ENCODE results near the gene ZNF425. TPM values are rescaled to one million over a fixed set of nuclear protein-coding genes. Genes with fewer than 3 reads are reported as not detected.

The ZNF425 gene
- total RNA-seq, 1 experiment from 2014 or later = 3.0 TPM

GRCh38 chr7:149075286-149075685 is 50.8 kb downstream of the ZNF425 start:
- Histone ChIP-seq H3K27me3 (ENCODE audit: control insufficient read depth, insufficient read depth, low read length) (no peaks in the 10 kb centered on the region), H3K36me3 (ENCODE audit: control insufficient read depth, insufficient read depth, low read length) (peaks cover 16% of the 10 kb centered on the region), H3K4me1 (ENCODE audit: control insufficient read depth, insufficient read depth, low read length) (no peaks in the 10 kb centered on the region), H3K27ac (ENCODE audit: low read length) (no peak overlapping the region), H3K9me3 (ENCODE audit: control insufficient read depth, insufficient read depth, low read depth, low read length) (no peaks in the 10 kb centered on the region), H3K4me3 (ENCODE audit: low read depth in 2 of 2, low read length in 2 of 2) (no peak overlapping the region)
- in situ Hi-C loops (cut with HindIII; ENCODE audit: low pct_unique_long_range_greater_than_20kb, low sequenced_read_pairs) (no loop called here), intact Hi-C loops (cut with micrococcal nuclease; ENCODE audit: unreplicated experiment) (no loop called here)
- ChIA-PET CTCF (no interaction called here), POLR2A (no interaction called here)
- ATAC-seq = no peak
- no TSS peak for BruUV-seq (replicated peaks)
- DNase-seq (ENCODE audit: low read depth, low spot score) = no peak
- no peak for TF ChIP-seq POLR2AphosphoS5 (IDR thresholded peaks at IDR 0.05; ENCODE audit: low read depth, low read length)
- no peak for TF ChIP-seq TCF7L2 (IDR thresholded peaks at IDR 0.05; ENCODE audit: low read depth, low read length)
- no peak for TF ChIP-seq SIN3A (IDR thresholded peaks at IDR 0.05; ENCODE audit: borderline replicate concordance, insufficient read depth, low read depth, low read length)
- TF ChIP-seq REST (IDR thresholded peaks at IDR 0.05; ENCODE audit: insufficient read depth in 1 of 2, low read depth in 2 of 2, low read length in 1 of 2) = no peak
- TF ChIP-seq CTCF (IDR thresholded peaks at IDR 0.05) = no peak

DNA sequence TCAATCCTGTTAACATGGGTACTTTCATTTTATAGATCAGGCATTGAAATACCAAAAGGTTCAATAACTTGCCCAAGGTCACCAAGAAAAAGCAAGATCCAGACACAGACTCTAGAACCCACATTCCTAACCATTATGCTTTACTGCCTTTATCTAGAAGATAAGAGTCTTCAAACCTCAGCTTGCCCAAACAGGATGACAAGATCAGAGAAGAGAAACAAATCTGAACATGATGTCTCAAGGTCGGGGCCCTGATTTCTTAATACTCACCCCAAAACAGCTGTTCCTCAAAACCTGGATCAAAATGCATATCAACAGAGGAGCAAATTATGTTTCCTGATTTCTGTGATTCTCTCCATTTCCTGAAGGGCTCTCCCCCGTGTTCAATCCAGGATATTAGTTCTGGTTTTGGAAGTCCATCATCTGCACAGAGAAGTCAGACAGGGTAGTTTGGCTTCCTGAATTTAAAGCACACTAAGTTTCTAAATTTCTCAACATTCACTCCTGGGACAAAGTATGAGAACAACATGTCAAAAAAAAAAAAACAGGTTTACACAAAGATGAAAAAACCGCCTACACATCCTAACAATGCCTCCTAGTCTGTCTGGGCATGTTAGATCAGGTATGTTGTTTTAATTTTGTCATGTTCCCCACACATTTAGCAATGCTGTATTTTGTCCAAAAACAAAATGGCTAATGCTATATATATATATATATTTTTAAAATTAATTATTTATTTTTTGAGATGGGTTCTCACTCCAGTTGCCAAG is 51.8 kb downstream of the ZNF425 start:
- ChIA-PET CTCF (no interaction called here), POLR2A (no interaction called here)
- H3K9me3 ChIP-seq (ENCODE audit: control insufficient read depth, insufficient read depth, low read depth, low read length) = no peaks in the 10 kb centered on the region
- no peaks in the 10 kb centered on the region for H3K4me1 ChIP-seq (ENCODE audit: control insufficient read depth, insufficient read depth, low read length)
- intact Hi-C loops (cut with micrococcal nuclease; ENCODE audit: unreplicated experiment) = no loop called here
- no peak for TF ChIP-seq REST (IDR thresholded peaks at IDR 0.05; ENCODE audit: insufficient read depth in 1 of 2, low read depth in 2 of 2, low read length in 1 of 2)
- TF ChIP-seq SIN3A (IDR thresholded peaks at IDR 0.05; ENCODE audit: borderline replicate concordance, insufficient read depth, low read depth, low read length) = no peak
- no peak for TF ChIP-seq CTCF (IDR thresholded peaks at IDR 0.05)
- no peak for TF ChIP-seq TCF7L2 (IDR thresholded peaks at IDR 0.05; ENCODE audit: low read depth, low read length)
- H3K4me3 ChIP-seq (ENCODE audit: low read depth in 2 of 2, low read length in 2 of 2) = no peak overlapping the region
- in situ Hi-C loops (cut with HindIII; ENCODE audit: low pct_unique_long_range_greater_than_20kb, low sequenced_read_pairs) = no loop called here
- peaks cover 16% of the 10 kb centered on the region for H3K36me3 ChIP-seq (ENCODE audit: control insufficient read depth, insufficient read depth, low read length)
- DNase-seq (ENCODE audit: low read depth, low spot score) (no peak), ATAC-seq (no peak)
- no TSS peak for BruUV-seq (replicated peaks)
- H3K27ac ChIP-seq (ENCODE audit: low read length) = no peak overlapping the region
- H3K27me3 ChIP-seq (ENCODE audit: control insufficient read depth, insufficient read depth, low read length) = no peaks in the 10 kb centered on the region

All from Panc1 (cell line).